ENCODE data around the gene PFKFB3.
A peak's percentile ranks its signal among the peaks of the same experiment; 100 is the strongest.
"Not testable (repeated sequence)": the region's sequence is repeated elsewhere in the genome, so short reads cannot be mapped to it uniquely, and the experiment has no call there.

PFKFB3 gene

DNA sequence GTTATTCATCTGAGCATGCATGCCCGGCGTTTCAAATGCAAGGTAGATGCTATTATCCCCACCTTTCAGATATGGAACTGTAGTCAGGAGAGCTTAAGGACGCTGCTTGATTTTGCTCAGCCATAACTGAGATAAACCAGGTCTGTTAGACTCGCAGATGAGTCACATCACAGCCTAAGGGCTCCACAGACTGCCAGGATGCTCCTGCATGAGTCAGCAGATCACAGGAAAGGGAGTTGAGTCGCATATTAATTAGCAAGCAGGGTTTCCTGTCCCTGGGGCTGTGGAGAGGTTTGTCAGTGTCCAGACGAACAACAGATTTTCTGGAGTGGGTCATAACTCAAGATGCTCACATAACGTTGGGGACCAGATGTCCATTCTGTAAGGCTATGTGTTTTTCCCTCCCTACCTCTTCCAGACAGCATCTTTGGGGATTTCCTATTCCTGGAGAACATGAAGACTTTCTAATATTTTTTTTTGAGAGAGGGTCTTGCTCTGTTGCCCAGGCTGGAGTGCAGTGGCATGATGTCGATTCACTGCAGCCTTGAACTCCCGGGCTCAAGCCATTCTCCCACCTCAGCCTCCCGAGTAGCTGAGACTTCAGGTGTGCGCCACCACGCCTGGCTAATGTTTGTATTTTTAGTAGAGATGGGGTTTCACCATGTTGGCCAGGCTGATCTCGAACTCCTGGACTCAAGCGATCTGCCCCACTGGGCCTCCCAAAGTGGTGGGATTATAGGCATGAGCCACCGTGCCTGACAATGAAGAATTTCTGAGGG lies 36.7 kb downstream of the PFKFB3 start:
- DNase-seq, result peak; percentile 70

GRCh38 chr10:6240254-6240653 lies 37.5 kb downstream of the PFKFB3 start:
- no peak for DNase-seq

- no peak for DNase-seq
Observed at GRCh38 chr10:6242089-6242488, 39.4 kb downstream of the PFKFB3 start.

DNA sequence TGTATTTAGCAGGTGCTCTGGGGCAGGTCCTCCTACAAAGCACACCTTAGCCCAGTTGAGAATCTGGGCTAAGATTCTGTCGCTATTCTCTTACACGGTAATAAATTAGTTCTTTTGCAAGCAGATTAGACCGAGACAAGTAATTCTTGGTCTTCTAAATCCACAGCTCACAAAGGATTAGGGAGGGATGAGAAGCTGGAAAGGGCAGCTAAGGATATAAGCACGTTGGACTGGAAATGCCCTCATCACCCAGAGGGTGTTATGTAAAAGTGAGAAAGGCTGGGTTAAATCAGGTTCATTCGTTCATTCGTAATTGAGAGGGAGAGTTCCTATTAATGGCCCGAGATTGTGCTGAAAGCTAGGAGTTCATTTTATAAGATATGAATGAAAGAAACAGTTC lies 41.8 kb downstream of the PFKFB3 start:
- DNase-seq, result no peak

- no peak for DNase-seq
Observed at GRCh38 chr10:6247041-6247712, 44.4 kb downstream of the PFKFB3 start.

- DNase-seq, result not testable (repeated sequence)
Observed at GRCh38 chr10:6248908-6249307, 46.2 kb downstream of the PFKFB3 start.

GRCh38 chr10:6249698-6250097 lies 47.0 kb downstream of the PFKFB3 start:
- DNase-seq, result no peak

- no peak for DNase-seq
Observed at GRCh38 chr10:6250745-6251144, 48.0 kb downstream of the PFKFB3 start.

DNA sequence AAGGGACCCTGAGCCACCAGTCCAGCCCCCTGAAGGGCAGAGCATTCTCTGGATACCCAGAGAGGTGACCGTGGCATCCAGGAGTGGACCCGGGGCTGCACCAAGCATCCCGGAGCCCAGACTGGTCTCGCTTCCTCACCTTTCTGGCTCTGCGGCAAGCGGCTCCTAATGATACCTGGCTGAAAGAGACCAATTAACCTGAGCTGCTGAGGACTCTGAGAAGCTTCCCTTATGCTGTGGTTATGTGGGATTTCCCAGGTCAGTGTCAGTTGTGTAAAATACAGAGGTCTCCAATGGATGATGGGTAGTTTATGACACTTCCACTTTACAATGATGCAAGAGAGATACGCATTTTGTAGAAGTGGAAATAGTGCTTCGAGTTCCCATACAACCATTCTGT lies 51.5 kb downstream of the PFKFB3 start:
- peak; percentile 92 for DNase-seq

DNA sequence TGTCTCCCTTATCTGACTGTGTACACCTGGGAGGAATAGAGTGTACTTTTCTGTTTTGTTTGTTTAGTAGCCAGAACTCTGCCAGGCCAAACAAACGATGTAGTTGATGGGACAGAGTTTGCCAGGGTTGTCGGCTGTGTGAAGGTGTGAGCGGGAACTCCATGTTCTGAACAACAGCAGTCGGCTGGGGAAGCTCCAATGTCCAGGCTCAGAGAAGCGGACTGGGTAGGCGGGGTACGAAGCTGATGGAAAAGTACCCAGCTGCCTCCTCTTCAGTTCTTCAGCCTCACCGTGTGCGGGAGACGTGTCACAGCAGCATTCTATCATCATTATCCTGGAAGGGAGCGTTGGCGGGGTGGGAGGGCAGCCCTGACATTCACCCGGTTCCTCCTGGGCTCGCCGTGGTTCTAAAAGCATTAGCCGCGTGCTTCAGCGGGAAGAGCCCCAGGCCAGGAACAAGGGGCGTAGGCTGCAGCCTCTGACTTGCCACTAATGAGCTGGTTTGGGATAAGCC lies 52.9 kb downstream of the PFKFB3 start:
- no peak for DNase-seq

- DNase-seq, result no peak
Observed at GRCh38 chr10:6256439-6256838, 53.7 kb downstream of the PFKFB3 start.

GRCh38 chr10:6259153-6259552 lies 56.4 kb downstream of the PFKFB3 start:
- DNase-seq, result no peak

- no peak for DNase-seq
Observed at GRCh38 chr10:6260843-6261242, 58.1 kb downstream of the PFKFB3 start.

DNA sequence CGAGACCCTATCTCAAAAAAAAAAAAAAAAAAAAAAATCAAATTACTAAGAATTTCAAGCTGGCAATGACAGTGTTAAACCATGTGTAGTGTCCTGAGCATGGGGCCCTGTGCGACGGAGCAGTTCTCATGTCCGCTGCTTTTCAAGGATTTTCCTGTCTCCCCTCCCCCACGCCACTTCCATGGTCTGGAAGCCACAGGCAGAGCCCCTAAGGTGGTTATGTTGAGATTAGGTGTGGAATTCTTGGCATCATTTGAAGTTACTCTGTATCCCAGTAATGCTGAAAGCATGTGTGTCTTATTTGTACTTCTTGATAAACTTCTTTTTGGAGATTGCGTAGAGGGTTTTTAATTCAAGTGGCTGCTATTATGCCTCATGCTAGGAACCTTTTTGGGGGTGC lies 65.2 kb downstream of the PFKFB3 start:
- no peak for DNase-seq

DNA sequence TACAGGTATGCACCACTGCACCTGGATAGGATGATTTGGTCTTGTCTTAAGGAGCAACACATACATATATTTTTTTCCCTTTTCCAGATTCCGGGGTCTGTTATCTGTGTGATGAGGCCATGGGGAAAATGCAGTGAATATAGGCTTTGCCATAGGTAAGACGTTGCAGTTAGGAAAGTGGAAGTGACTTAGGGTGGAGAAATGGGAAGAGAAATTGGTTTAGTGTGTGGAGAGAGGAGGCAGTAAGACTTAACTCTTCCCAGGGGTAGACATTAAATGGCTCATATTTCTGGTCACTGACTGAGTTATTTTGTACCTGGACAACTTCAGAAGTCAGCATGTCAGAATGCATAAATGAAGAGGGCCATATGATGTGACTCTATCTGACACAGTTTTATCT lies 66.7 kb downstream of the PFKFB3 start:
- peak; percentile 60 for DNase-seq

DNA sequence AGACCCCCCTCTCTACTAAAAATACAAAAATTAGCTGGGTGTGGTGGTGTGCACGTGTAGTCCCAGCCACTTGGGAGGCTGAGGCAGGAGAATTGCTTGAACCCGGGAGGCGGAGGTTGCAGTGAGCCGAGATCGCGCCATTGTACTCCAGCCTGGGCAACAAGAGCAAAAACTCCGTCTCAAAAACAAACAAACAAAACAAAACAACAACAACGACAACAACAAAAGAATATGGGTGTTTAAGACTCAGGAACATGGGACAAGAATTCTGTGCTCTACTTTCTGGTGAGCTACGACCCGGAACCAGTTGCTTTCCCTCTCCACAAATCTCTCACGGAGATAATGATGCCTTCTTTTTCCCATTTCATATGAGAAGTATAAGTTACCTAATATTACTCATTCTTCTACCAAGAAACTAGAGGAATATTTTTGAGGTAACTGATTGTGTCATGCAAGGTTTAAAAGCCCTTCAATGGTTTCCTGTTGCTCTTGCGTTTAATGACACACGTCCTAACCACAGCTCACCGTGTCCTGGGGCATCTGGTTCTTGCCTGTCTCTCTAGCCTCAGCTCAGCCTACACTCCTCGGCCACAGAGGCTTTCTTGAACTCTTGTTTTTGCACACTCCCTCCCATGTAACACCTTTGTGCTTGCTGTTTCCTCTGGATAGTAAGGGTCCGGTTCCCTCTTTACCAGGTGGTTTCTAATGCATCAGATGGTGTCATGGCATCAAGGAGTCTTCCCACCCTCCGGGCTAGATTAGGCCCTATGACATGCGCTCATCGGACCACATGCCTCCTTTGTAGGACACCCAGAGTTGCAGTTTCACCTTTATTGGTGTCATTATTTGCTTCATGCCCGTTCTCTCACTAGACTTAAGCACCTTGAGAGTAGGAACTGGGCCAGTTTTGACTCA lies 67.5 kb downstream of the PFKFB3 start:
- DNase-seq, result peak; percentile 41

- peak; percentile 37 for DNase-seq
Observed at GRCh38 chr10:6270951-6271350, 68.2 kb downstream of the PFKFB3 start.

GRCh38 chr10:6271663-6272062 lies 68.9 kb downstream of the PFKFB3 start:
- no peak for DNase-seq

- DNase-seq, result no peak
Observed at GRCh38 chr10:6272126-6272525, 69.4 kb downstream of the PFKFB3 start.

DNA sequence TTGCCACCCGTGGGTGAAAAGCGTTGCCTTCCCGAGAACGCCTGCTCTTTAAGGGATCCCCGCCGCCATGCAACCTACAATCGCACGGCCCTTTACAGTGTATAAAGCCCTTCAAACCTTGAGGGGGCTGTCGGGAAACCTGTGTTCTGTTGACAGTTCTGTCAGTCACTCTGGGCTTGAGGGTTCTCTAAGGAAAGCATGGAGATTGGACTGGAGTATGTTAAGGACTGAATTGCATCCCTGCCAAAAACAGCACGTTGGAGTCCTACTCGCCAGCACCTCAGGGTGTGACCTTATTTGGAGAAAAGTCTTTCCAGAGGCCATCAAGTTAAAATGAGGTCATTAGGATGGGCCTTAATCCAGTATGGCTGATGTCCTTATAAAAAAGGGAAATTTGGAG lies 70.6 kb downstream of the PFKFB3 start:
- no peak for DNase-seq

DNA sequence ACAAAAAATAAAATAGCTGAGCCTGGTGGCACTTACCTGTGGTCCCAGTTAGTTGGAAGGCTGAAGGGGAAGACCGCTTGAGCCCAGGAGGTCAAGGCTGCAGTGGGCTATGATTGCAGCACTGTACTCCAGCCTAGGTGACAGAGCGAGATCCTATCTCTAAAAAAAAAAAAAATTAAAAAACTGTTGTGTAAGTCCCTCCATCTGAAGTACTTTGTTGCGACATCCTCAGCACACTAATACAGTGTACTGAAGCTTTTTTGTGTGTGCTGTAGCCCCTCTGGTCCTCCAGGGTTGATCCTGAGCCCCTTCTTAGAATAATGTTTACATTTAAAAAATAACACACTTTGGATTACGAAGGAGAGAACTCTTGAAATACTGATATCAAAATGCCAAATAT lies 71.3 kb downstream of the PFKFB3 start:
- peak; percentile 62 for DNase-seq

- DNase-seq, result peak; percentile 52
Observed at GRCh38 chr10:6274484-6274883, 71.8 kb downstream of the PFKFB3 start.

All from inflammatory macrophage treated with lipopolysaccharide for 4 hours (primary cell).